HG02973 (cell line): ENCODE data around the gene POLN.

ENCODE experiments used
- ATAC-seq: cut with Tn5 transposase; IDR thresholded peaks from one replicate; pipeline ENCODE4 v1.9.1; 2021; ENCODE audit warnings: moderate library complexity; ENCODE audit not compliant: unreplicated experiment

The POLN gene

DNA sequence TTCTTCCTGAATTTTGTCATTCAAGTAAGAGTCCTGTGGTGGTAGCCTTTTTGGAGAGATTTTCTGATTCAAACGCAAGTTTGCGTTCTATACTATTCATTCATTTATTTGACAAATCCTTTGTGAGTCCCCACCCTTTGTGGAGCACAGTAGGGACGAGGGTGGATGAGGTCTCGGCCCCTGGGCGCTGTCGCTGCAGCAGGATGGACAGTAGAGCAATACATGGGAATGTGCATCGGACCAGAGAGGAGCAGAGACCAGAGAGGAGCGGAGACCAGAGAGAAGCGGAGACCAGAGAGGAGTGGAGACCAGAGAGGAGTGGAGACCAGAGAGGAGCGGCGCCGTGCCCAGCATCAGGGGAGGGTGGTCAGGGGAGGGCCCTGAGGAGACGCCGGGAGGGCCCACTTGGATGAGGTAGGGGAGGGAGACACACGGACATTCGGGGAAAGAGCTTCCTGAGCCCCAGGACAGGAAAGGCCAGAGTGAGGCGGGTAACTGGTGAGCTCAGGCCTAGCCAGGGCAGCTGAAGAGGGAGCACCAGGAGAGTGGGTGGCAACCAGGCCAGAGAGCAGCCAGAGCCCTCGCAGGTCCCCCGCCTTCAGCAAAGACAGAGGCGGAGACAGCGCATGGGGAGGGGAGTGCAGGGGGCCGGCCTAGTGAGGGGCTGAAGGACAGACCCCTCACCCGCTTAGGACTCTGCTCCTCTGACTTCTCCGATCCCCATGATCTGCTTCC lies 115.4 kb downstream of the POLN start:
- no peak for ATAC-seq

DNA sequence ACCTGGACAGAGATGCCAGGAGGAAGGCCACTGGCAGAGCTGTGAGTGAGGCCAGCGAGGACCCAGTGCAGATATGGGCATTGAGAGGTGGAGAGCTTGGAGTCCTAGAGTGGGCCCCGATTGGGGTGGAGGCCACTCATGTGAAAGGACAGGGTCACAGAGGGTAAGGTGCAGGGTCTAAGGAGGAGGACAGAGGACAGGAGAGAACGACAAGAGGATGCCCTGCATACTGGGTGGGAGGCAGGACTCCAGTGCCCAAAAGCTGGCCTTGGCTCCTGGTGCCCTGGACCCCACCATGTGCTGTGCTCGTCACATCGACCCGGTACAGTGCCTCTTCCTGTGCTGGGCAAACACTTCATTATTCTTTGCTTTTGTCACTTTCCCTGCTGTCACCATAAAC lies 116.1 kb downstream of the POLN start:
- no peak for ATAC-seq

DNA sequence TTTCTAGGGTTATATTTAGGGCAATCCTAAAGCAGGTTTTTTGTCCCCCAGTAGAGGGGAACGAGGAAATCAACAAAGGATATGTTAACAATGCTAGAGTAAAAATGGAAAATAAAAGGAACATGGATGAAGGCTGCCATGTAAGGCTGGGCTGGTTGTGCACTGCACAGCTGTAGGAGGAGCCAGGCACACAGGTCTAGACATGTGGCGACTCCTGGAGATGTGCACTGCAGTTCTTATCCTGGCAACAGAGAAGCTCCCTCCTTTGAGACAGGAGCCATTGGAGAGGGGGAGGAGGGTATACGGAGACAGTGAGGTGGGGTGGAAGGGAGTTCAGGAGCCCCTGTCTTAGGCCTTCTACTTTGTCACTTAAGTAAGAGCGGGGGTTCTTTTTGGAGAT lies 116.9 kb downstream of the POLN start:
- no peak for ATAC-seq

DNA sequence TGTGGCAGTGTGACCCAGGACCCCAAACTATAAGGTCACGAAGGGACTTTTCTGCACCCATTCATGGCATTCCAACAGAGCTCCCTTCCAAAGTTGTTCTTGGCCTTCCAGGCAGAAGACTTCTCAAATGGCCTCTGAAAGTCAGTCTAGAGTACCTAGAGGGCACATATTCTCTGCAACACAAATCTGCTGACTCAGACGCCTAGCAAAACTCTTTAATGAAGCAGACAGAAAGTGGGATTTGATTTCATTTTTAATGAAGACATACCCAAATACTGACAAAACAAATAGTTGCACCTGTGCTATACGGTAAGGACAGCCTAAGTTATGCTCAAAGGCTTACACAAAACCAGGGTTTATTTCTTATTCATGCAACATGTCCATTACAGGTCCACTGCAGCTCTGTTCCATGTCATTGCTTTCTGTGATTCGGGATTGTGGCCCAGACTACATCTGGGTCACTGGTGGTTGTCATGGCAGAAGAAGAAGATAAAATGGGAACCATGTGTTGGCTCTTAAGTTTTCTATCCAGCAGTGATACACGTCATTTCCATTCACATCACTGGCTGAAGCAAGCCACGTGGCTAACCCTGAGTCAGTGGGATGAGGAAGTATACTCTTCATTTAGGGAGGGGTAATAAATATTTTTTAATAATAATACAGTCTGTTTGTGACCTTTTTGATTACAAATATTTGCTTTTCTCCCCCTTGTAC lies 125.1 kb downstream of the POLN start:
- no peak for ATAC-seq

DNA sequence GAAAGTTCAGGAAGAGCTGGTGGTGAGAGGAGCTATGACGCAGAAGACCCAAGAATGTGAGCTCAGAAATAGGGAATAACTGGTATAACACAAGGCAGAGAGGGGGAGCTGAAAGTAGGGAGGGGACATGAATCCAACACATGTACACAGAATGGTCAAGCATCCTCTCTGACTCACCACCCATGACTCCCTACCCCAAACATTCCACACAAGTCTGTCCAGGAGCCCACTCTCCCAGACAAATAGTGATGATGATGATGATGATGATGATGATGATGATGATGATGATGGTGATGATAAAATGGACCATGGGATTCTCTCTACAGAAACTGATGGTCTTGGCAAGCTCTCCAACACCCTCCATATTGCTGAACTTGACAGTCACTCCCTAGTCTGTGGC lies 136.4 kb downstream of the POLN start:
- no peak for ATAC-seq

DNA sequence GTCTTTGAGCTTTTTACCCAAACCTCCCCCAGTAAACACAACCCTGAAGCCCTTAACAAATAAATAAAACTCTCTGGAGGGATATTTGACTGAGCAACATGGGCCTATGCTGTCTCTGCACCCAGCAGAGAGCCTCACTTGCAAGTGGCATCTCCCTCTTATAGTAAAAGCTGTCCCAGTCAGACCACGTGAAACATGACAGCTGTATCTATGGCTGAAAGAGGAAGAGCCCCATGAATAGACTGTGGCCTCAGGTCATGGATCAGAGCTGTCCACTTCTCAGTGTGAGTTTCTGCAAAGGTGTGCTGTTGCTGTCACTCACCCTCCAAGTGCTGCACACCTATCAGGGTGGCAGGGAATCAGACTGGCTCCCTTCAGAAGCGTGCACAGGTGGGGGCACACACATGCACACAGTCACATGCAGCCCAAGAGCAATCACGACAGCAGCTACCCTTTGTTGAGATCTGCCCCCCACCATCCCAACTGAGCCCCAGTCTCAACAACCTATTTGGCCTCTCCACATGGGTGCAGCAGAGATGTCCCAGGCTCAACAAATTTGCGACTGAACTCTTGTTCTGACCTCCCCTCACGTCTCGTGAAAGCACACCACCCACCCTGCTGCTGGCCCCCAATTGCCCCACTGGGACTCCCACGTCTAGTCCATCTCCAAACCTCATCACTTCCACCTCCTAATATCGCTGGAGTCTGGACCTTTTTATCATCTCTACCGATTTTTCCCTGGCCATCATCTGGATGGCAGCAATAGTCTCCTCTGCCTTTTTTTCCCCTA lies 137.2 kb downstream of the POLN start:
- ATAC-seq = no peak

DNA sequence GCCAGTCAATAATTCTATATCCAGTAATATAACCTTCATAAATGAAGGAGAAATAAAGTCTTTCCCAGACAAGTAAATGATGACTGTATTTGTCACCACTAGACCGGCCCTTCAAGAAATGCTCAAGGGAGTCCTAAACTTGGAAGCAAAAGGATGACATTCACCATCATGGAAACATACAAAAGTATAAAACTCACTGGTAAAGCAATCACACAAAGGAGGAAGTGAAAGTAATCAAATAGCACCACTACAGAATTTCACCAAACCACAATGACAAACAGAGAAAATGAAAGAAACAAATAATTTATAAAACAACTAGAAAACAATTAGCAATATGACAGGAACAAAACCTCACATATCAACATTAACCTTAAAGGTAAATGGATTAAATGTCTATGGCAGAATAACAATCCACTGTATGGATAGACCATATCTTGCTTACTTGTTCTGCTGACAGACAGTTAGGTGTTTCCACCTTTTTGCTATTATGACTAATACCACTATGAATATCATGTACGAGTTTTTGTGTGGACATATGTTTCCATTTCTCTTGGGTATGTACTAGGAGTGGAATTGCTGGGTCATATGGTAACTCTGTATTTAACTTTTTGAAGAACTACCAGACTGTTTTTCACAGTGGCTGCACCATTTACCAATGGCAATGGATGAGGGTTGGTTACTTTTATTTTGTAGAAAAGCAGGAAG lies 137.9 kb downstream of the POLN start:
- ATAC-seq = no peak

DNA sequence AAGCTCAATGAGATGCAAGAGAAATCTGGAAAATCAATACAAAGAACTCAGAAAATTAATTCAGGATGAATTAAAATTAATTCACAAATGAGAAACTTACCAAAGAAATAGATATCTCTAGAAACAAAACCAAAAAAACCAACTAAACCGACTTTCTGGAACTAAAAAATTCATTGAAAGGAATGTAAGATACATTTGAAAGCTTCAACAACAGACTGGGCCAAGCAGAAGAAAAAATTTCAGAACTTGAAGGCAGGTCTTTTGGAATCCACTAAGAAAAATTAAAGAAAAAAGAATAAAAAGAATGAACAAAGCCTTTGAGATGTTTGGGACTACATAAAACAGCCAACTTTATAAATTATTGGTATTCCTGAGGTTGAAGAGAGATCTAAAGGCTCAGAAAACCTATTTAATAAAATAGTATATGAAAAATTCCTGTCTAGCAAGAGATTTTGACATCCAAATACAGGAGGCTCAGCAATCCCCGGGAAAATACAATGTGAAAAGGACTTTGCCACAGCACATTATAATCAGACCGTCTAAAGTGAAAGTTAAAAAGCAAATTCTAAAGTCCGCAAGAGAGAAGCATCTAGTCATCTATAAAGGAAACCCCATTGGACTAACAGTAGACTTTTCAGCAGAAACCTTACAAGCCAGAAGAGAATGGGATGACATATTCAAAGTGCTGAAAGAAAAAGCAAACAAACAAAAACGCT lies 138.6 kb downstream of the POLN start:
- ATAC-seq = no peak

DNA sequence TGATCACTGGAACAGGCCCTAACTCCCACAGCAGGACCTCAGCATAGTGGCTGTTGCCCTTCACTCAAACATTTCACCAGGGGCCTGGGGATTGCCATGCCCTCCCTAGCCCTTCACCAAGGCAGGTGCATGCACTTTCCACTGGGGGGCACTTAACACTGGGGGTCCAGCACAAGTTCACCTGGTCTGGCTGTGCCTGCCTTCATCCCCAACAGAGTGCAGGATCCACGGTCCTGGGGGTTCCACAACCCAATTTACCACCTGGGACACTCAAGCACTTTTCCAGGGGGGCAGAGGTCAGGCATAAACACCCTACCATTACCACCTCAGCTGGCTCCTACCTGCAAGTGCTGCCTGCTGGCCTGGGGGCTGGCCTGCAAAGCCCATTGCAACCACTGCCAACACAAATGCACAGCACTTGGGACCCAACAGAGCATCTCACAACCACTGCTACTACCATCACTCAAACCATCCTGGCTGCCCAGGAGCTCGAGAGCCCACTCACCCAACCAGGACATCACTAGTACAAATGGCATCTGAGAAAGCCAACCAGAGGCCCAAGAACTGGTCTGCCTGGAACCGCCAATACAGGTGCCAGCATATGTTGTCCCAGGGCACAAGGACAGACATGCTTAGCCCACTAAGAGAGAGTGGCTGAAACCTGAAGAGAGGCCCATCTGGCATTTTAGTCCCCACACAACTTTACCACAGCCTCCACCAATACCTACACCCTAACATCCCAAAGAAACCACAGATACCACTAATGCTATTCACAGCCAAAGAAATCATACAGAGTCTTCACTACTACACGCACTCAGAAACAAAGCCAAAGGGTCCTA lies 139.7 kb downstream of the POLN start:
- ATAC-seq = no peak

DNA sequence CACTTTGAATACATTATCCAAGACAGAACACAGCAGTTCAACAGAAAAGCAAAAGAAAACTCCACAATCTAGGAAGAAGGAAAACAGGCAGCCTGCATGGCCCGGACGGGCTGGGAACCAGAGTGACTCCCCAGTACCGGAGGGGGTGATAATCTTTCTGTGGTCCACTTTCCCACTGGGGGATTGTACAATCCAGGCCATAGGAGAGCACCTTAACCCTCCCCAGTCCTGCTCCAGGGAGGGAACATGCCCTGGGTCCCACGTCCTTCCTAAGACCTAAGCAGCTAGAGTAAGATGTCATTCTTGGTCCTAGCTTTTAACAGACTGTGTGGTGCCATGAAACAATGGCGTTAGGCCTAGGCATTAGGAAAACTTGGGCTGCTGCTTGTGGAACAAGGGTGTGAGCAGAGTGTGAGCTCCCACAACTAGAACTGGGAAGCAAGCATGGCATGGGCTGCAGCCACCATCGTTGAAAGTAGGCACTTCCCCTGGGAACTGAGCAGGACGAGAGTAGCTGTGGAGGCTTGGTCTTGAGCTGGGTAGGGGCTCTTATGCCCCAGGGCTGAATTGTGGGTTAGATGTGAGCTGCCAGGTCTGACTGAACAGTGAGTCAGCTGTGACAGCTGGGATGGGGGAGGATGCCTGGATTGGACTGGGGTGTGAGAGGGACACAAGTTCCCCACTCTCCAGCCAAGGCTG lies 140.4 kb downstream of the POLN start:
- ATAC-seq = no peak

DNA sequence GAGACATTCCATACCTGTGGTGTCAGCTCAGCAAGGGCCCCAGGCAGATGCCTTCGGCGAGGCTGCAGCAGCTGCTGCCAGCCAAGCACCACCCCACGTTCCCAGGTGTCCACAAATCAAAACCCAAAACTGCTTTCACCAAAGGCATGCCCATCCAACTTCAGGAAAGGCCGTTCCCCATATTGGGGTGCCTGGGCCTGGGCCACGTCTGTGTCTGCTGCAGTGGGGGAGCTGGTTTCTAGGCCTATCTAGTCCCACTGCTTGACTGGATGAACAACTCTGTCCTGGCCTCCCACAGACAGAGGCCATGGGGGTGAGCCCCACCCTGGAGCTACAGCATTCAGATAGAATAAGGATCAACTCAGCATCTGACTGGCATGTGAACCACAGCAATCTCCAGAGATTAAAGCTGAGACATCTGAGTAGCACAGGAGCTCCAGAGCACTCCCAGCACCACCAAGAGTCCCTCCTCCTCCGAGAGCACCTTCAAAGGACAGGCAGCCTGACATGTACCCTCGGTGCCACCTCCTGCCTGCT lies 145.8 kb downstream of the POLN start:
- ATAC-seq = no peak

DNA sequence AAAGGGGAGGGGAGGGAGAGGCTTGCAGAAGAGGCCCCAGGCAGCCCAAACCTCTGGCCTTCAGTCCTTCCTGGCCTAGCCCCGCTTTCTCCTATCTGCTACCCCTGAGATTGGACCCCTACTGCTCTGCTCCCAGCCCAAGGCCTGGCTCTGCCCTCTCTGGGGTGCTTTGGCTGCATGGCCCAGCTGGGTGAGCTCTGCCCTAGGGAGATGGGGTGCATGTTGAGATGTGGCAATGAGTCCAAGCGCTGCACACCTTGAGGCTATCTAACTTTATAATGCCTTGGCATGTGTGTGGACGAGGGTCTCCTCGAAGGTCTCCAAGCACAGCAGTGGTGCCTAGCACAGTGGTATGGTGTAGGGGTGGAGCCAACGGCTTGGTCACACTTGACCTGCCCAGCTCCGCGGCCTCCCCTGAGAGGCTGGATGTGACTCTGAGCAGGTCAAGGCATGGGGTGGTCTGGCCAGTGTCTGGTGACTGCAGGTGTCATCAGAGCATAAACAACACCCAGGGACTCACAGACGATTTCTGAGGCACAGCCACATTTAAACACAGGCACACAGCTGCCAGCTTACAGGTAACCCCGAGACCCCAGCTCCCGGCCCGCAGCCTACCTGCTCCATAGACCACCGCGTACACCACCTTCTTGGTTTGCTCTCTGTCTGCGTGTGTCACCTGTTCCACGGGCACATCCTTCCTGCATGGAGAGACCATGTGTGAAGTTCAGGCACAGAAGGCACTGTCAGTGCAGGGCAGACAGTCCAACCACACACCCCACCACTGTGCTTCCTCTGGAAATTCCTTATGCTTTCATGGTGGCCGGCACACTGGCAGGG lies 146.5 kb downstream of the POLN start:
- ATAC-seq = no peak

DNA sequence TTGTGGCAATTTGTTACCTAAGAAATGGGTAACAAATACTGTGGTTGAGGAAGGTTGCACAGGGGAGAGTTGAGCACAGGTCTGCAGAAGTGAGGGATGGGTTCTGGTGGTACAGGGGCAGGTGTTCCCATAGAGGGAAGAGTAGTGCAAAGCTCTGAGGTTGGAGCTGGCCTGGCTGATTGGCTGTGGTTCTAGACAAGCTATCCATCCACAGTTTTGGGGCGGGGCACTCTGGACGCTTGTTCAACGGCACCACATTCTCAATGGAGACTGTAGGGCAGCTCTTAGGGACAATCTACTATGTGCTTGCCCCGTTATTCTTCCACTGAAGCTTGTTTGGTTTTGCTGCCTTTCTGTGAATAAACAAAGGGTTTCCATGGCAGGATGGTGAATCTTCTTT lies 147.4 kb downstream of the POLN start:
- ATAC-seq = no peak

DNA sequence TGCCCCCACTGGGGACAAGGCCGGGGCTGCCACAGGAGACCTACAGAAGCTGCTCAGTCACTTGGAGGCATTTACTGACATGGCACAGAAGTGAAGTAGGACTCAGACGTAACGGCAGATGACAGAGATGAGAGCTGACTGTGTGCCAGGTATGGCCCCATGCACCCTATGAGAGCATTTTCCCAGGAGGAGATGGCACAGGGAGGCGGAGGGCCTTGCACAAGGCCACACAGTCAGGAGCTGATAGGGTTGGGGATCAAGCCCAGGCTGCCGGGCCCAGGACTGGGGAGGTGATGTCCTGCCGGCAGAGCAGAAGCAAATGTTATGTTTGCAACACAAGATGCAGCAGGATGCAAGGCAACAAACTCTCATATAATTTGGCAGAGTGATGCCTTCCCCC lies 148.7 kb downstream of the POLN start:
- no peak for ATAC-seq

DNA sequence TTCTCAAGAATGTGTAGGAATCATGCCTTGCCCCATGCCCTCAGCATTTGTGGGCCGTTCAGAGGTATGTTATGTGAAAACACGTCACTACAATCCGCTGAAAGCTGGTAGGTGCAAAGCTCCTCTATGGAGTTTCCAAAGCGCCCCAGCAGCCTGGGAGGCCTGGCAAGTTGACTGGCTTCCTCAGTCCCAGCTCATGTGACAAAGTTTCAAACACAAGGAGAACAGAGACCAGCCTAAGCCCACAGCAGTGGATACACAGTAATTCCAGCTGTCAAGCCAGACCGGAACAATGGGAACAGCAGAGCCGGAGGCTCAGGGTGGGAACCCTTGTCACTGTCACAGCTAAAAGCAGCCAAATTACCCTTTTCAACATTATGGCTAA lies 149.3 kb downstream of the POLN start:
- ATAC-seq = no peak

DNA sequence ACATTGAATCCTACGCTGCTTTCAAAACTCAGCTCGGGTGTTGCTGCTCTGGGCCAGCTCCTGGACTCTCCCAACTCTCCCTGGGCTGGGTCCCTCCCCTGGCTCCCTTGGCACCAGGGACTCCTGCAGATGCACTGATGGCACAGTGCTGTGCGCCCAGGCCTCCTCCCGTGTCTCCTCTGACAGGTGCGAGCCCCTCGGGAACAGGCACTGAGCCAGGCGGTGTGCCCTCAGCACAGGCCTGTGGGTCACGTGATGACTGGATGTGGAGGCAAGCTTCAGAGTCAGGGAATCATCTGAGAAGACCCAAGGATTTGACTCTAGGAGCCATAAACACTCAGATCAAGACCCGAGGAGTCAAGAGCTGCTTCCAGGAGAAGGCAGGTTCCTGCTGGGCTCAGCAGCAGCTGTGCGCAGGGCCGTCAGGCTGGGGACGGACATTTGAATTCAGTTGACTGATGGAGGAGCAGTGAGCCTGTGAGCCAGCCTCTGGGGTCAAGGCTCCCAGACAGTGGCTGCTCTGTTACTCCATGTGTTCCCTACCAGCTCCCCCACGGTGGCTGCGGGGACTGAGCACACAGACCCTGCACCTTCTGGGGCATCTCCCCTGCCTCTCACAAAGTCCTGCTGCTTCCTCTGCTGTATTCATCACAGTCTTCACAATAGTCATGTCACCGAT lies 149.8 kb downstream of the POLN start:
- no peak for ATAC-seq

DNA sequence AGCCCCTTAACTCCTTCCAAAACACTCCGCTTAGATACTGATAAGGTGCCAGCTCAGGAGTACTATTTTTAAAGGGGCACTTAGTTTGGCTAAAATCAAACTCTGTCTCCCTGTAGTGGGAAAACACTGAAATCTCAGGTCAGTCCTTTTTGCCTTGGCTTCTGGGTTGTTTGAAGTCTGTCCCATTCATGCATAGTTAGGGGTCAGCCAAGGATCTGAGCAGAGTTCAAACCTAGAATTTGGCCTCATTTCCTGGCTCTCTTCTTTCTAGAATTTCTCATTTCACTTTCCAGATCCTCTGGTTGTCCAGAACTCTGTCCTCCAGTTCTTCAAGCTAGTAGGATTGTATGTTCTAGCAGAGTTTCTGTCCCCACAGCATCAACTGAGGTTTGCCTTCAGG lies 151.3 kb downstream of the POLN start:
- ATAC-seq = no peak

DNA sequence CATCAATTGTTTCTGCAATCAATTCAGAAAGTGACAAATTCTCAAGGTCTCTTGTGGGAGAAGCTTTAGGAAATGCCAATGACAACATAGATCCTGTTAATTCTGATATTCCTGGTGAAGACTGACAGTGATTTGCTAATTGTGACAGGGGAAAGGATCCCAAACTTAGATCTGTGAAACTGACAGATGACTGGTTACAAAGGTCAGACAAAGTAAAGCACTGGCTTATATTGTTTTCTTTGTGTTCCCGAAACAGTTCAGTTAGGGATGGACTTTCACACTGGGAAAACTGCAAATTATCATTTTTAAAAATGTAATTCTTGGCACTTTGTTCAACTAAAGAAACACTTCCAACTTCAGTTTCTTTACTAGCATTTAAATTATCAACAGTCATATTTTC lies 152.7 kb downstream of the POLN start:
- ATAC-seq = no peak
